Measurements from ENCODE around the gene TPPP2. TPM values are rescaled to one million over a fixed set of nuclear protein-coding genes. Genes with fewer than 3 reads are reported as not detected.

TPPP2 gene
- total RNA-seq, 1 experiment from 2014 or later: not detected

DNA sequence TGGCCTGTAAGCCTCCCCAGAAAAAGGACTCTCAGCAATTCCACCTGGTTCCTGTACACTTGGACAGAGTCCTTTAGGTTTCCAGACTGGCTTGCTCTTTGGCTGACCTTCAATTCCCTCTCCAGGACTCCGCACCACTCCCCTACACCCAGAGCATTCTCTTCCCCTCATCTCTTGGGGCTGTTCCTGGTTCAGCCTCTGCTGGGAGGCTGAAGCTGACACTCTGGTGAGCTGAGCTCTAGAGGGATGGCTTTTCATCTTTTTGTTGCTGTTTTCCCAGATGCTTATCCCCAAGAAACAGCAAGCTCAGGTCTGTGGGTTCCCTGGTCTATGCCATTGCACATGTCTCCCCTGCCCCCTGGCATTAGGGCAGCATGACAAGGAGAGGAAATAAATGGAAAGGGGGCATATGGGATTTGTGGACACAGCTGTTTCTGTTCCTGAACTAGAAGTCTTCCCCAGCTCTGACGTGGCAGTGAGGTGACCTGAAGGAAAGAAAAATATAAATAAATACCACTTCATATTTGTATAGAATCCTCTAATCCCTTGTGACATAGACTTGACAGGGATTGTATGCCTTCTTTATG lies 13.5 kb downstream of the TPPP2 start:
- intact Hi-C loops (cut with micrococcal nuclease; ENCODE audit: unreplicated experiment) (no loop called here), in situ Hi-C loops (cut with HindIII; ENCODE audit: low pct_unique_long_range_greater_than_20kb, low sequenced_read_pairs) (no loop called here)
- Histone ChIP-seq H3K4me1 (ENCODE audit: control insufficient read depth, insufficient read depth, low read length) (no peaks in the 10 kb centered on the region), H3K4me3 (ENCODE audit: low read depth in 2 of 2, low read length in 2 of 2) (no peak overlapping the region), H3K27me3 (ENCODE audit: control insufficient read depth, insufficient read depth, low read length) (peaks cover 2% of the 10 kb centered on the region), H3K27ac (ENCODE audit: low read length) (no peak overlapping the region), H3K9me3 (ENCODE audit: control insufficient read depth, insufficient read depth, low read depth, low read length) (no peaks in the 10 kb centered on the region), H3K36me3 (ENCODE audit: control insufficient read depth, insufficient read depth, low read length) (no peaks in the 10 kb centered on the region)
- DNase-seq (ENCODE audit: low read depth, low spot score) (no peak), ATAC-seq (no peak)
- ChIA-PET CTCF (interaction anchor here (0.5 to 1.2 kb wide), 3 partner anchors 29 to 171 kb away, joined by 4 to 5 read pairs (median 5); no protein-coding TSS in a partner anchor), POLR2A (no interaction called here)
- BruUV-seq (replicated peaks): no TSS peak
- TF ChIP-seq TCF7L2 (IDR thresholded peaks at IDR 0.05; ENCODE audit: low read depth, low read length): no peak
- no peak for TF ChIP-seq POLR2AphosphoS5 (IDR thresholded peaks at IDR 0.05; ENCODE audit: low read depth, low read length)
- TF ChIP-seq, protein P1, sequence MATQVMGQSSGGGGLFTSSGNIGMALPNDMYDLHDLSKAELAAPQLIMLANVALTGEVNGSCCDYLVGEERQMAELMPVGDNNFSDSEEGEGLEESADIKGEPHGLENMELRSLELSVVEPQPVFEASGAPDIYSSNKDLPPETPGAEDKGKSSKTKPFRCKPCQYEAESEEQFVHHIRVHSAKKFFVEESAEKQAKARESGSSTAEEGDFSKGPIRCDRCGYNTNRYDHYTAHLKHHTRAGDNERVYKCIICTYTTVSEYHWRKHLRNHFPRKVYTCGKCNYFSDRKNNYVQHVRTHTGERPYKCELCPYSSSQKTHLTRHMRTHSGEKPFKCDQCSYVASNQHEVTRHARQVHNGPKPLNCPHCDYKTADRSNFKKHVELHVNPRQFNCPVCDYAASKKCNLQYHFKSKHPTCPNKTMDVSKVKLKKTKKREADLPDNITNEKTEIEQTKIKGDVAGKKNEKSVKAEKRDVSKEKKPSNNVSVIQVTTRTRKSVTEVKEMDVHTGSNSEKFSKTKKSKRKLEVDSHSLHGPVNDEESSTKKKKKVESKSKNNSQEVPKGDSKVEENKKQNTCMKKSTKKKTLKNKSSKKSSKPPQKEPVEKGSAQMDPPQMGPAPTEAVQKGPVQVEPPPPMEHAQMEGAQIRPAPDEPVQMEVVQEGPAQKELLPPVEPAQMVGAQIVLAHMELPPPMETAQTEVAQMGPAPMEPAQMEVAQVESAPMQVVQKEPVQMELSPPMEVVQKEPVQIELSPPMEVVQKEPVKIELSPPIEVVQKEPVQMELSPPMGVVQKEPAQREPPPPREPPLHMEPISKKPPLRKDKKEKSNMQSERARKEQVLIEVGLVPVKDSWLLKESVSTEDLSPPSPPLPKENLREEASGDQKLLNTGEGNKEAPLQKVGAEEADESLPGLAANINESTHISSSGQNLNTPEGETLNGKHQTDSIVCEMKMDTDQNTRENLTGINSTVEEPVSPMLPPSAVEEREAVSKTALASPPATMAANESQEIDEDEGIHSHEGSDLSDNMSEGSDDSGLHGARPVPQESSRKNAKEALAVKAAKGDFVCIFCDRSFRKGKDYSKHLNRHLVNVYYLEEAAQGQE (IDR thresholded peaks at IDR 0.05; ENCODE audit: insufficient read depth in 1 of 2, low read depth in 2 of 2, low read length in 1 of 2): no peak
- TF ChIP-seq SIN3A (IDR thresholded peaks at IDR 0.05; ENCODE audit: borderline replicate concordance, insufficient read depth, low read depth, low read length): no peak
- TF ChIP-seq, protein P2, sequence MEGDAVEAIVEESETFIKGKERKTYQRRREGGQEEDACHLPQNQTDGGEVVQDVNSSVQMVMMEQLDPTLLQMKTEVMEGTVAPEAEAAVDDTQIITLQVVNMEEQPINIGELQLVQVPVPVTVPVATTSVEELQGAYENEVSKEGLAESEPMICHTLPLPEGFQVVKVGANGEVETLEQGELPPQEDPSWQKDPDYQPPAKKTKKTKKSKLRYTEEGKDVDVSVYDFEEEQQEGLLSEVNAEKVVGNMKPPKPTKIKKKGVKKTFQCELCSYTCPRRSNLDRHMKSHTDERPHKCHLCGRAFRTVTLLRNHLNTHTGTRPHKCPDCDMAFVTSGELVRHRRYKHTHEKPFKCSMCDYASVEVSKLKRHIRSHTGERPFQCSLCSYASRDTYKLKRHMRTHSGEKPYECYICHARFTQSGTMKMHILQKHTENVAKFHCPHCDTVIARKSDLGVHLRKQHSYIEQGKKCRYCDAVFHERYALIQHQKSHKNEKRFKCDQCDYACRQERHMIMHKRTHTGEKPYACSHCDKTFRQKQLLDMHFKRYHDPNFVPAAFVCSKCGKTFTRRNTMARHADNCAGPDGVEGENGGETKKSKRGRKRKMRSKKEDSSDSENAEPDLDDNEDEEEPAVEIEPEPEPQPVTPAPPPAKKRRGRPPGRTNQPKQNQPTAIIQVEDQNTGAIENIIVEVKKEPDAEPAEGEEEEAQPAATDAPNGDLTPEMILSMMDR (IDR thresholded peaks at IDR 0.05): no peak

DNA sequence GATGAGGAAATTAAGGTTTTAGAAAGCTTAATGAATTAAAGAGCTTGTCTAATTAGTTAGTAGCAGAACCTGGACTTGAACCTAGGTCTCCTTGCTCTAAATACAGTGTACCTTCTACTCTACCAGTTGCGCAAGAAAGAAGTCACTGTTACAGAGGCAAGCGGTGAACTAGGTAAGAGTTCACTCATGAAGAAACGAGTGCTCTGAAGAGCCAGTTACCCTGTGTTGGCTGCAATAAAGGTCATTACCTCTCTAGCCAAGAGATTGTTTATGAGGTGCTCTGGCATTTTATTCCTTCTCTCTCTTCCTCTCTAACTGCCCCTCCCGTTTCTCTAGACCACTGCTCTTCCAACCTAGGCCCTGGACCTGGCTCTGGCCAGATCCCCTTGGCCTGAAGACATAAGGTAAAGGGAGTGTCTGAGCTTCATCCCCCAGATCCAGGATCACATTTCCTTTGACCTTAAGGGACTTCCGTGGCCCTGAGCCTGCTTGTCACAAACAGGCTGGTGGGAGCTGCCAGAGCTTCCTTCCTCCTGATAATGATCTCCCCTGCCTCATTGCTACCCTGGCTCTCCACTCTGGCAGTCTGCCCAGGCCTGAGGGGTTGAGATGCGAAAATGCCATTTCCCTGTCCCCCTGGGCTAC lies 14.1 kb downstream of the TPPP2 start:
- in situ Hi-C loops (cut with HindIII; ENCODE audit: low pct_unique_long_range_greater_than_20kb, low sequenced_read_pairs): no loop called here
- no peak for ATAC-seq

More for the DNA sequence above, 14.1 kb downstream of the TPPP2 start:
- TF ChIP-seq, protein P1 (IDR thresholded peaks at IDR 0.05; ENCODE audit: insufficient read depth in 1 of 2, low read depth in 2 of 2, low read length in 1 of 2): no peak
- TF ChIP-seq POLR2AphosphoS5 (IDR thresholded peaks at IDR 0.05; ENCODE audit: low read depth, low read length) (no peak), TCF7L2 (IDR thresholded peaks at IDR 0.05; ENCODE audit: low read depth, low read length) (no peak), SIN3A (IDR thresholded peaks at IDR 0.05; ENCODE audit: borderline replicate concordance, insufficient read depth, low read depth, low read length) (no peak)
- TF ChIP-seq, protein P2 (IDR thresholded peaks at IDR 0.05): no peak
- Histone ChIP-seq H3K4me1 (ENCODE audit: control insufficient read depth, insufficient read depth, low read length) (no peaks in the 10 kb centered on the region), H3K9me3 (ENCODE audit: control insufficient read depth, insufficient read depth, low read depth, low read length) (no peaks in the 10 kb centered on the region), H3K27me3 (ENCODE audit: control insufficient read depth, insufficient read depth, low read length) (peaks cover 2% of the 10 kb centered on the region; the same call in 1 of the 2 replicates), H3K36me3 (ENCODE audit: control insufficient read depth, insufficient read depth, low read length) (no peaks in the 10 kb centered on the region), H3K4me3 (ENCODE audit: low read depth in 2 of 2, low read length in 2 of 2) (no peak overlapping the region), H3K27ac (ENCODE audit: low read length) (no peak overlapping the region)
- ChIA-PET CTCF (interaction anchor here (0.5 to 1.2 kb wide), 4 partner anchors 29 to 171 kb away, joined by 4 to 5 read pairs (median 5); no protein-coding TSS in a partner anchor), POLR2A (no interaction called here)
- intact Hi-C loops (cut with micrococcal nuclease; ENCODE audit: unreplicated experiment): no loop called here
- no TSS peak for BruUV-seq (replicated peaks)
- no peak for DNase-seq (ENCODE audit: low read depth, low spot score)
